Hepatocyte (in vitro differentiated cells): Measurements from ENCODE around the gene TOX2. TPM values are rescaled to one million over a fixed set of nuclear protein-coding genes. Genes with fewer than 3 reads are reported as not detected.

Experiments used
- DNase-seq: peaks from one replicate; pipeline ENCODE4 v3.0.0-alpha.2; 2016; ENCODE audit warnings: low spot score
- H2AFZ ChIP-seq: fragments of 200-600 bp; sonication (generic); 2 replicates; pipeline ENCODE4 v1.6.0; 2016; ENCODE audit warnings: antibody characterized with exemption, mild to moderate bottlenecking
- H3K27ac ChIP-seq: fragments of 200-600 bp; sonication (generic); 2 replicates; pipeline ENCODE4 v1.5.1; 2016; ENCODE audit warnings: mild to moderate bottlenecking
- H3K27me3 ChIP-seq: fragments of 200-600 bp; sonication (generic); 2 replicates; pipeline ENCODE4 v1.6.1; 2016
- H3K36me3 ChIP-seq: fragments of 200-600 bp; sonication (generic); replicated peaks from 2 replicates; pipeline ENCODE4 v1.5.1; 2016; ENCODE audit warnings: low read depth; ENCODE audit not compliant: insufficient read depth
- H3K4me1 ChIP-seq: fragments of 200-600 bp; sonication (generic); 2 replicates; pipeline ENCODE4 v1.5.1; 2016; ENCODE audit warnings: mild to moderate bottlenecking, moderate library complexity; ENCODE audit not compliant: insufficient read depth
- H3K4me2 ChIP-seq: fragments of 200-600 bp; sonication (generic); 2 replicates; pipeline ENCODE4 v1.6.0; 2016
- H3K4me3 ChIP-seq: fragments of 200-600 bp; sonication (generic); 2 replicates; pipeline ENCODE4 v1.5.1; 2016; ENCODE audit warnings: mild to moderate bottlenecking
- H3K79me2 ChIP-seq: fragments of 200-600 bp; sonication (generic); 2 replicates; pipeline ENCODE4 v1.6.0; 2017; ENCODE audit warnings: mild to moderate bottlenecking
- H3K9me2 ChIP-seq: fragments of 200-600 bp; sonication (generic); replicated peaks from 2 replicates; pipeline ENCODE4 v1.6.0; 2017; ENCODE audit warnings: mild to moderate bottlenecking; ENCODE audit not compliant: insufficient read depth
- H3K9me3 ChIP-seq: fragments of 200-600 bp; sonication (generic); 2 replicates; pipeline ENCODE4 v1.5.1; 2016; ENCODE audit warnings: low read depth, mild to moderate bottlenecking
- H4K20me1 ChIP-seq: fragments of 200-600 bp; sonication (generic); 2 replicates; pipeline ENCODE4 v1.6.0; 2016; ENCODE audit warnings: mild to moderate bottlenecking; ENCODE audit not compliant: insufficient read depth, poor library complexity, severe bottlenecking
- EZH2 ChIP-seq: fragments of 200-600 bp; sonication (generic); IDR thresholded peaks from 2 replicates; pipeline ENCODE4 v1.6.1; 2016; ENCODE audit warnings: antibody characterized with exemption, mild to moderate bottlenecking, borderline replicate concordance
- EZH2phosphoT487 ChIP-seq: fragments of 200-600 bp; sonication (generic); IDR thresholded peaks from one replicate; pipeline ENCODE4 v1.6.1; 2018; ENCODE audit warnings: antibody characterized with exemption, mild to moderate bottlenecking, low read depth, moderate library complexity; ENCODE audit not compliant: unreplicated experiment, severe bottlenecking
- WGBS: methylation state at CpG from one replicate; pipeline ENCODE4 v1.1.6; 2016; ENCODE audit warnings: low lambda C conversion rate; ENCODE audit errors: missing lambda C conversion rate; 5-methylcytosine and 5-hydroxymethylcytosine counted together
- polyA plus RNA-seq: library from polyadenylated mRNA; unstranded; fragments of >200 nt; fragmentation: Nextera tagmentation; extraction: Ambion mirVana; gene quantifications from 2 replicates; pipeline ENCODE4 v1.2.1, GENCODE V29; 2016
- total RNA-seq: library from RNA; depleted of rRNA; stranded (reverse); fragments of >200 nt; gene quantifications from 2 replicates; pipeline ENCODE4 v1.2.3, GENCODE V29; 2014
- TF ChIP-seq, protein P1 (sequence below): fragments of 200-600 bp; sonication (generic); IDR thresholded peaks from 2 replicates; pipeline ENCODE4 v1.5.1; 2016; ENCODE audit warnings: antibody characterized with exemption, mild to moderate bottlenecking; ENCODE audit not compliant: poor library complexity

TOX2 gene
- total and polyA plus RNA-seq, 2 experiments from 2014 or later = 0.87 to 12.1 TPM

DNA sequence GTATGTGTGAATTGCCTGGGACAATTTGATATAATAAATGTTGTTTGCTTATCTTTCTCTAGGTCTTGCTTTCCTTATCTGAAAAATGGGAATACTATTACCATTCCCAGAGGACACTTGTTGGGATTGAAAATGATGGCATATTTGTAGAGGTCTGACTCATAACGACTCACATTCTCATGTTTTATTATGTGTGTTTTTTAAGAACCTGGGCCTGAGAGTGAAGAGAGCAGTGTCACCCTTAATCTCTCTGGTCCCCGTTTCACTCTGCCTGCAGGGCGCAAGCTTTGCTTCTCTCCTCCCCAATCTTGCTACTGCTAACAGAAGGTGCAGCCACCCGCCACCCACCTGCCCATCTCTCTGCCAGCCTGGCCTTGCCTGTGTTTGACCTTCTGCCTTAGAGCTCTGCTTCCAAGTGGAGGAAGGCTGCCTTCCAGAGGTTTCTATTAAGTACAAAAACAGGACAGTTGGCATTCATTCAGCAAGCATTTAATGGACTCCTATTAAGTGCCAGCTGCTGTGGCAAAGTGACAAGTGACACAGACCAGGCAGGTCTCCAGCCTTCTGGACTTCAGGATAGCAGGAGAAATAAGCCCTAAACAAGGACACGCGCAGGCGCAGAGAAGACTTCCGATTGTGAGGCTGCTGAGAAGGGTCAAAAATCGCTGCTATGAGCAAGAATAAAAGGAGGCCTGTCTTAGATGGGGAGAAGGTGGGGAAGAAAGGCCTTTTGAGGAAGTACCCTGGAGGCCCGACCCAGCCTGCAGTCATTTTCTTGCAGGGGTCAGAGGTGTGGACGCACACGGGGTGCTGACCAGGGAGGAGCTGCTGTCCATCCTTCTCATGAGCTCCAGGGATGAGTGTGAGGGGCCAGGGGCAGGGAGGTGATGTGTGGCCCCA, 159.8 kb downstream of the TOX2 start:
- H3K27me3 ChIP-seq = no peaks in the 10 kb centered on the region
- no peaks in the 10 kb centered on the region for H3K9me3 ChIP-seq
- WGBS = 79% methylated on average over 12 of the region's 12 CpGs
- no peak overlapping the region for H3K27ac ChIP-seq
- no peaks in the 10 kb centered on the region for H3K4me1 ChIP-seq
- TF ChIP-seq EZH2 (no peak), EZH2phosphoT487 (no peak)
- TF ChIP-seq, protein P1, sequence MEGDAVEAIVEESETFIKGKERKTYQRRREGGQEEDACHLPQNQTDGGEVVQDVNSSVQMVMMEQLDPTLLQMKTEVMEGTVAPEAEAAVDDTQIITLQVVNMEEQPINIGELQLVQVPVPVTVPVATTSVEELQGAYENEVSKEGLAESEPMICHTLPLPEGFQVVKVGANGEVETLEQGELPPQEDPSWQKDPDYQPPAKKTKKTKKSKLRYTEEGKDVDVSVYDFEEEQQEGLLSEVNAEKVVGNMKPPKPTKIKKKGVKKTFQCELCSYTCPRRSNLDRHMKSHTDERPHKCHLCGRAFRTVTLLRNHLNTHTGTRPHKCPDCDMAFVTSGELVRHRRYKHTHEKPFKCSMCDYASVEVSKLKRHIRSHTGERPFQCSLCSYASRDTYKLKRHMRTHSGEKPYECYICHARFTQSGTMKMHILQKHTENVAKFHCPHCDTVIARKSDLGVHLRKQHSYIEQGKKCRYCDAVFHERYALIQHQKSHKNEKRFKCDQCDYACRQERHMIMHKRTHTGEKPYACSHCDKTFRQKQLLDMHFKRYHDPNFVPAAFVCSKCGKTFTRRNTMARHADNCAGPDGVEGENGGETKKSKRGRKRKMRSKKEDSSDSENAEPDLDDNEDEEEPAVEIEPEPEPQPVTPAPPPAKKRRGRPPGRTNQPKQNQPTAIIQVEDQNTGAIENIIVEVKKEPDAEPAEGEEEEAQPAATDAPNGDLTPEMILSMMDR = no peak
- no peak overlapping the region for H3K4me3 ChIP-seq
- no peak overlapping the region for H3K4me2 ChIP-seq
- H3K36me3 ChIP-seq = no peaks in the 10 kb centered on the region
- DNase-seq = no peak
- no peak overlapping the region for H2AFZ ChIP-seq
- no peaks in the 10 kb centered on the region for H3K79me2 ChIP-seq
- H3K9me2 ChIP-seq = no peaks in the 10 kb centered on the region
- no peaks in the 10 kb centered on the region for H4K20me1 ChIP-seq

DNA sequence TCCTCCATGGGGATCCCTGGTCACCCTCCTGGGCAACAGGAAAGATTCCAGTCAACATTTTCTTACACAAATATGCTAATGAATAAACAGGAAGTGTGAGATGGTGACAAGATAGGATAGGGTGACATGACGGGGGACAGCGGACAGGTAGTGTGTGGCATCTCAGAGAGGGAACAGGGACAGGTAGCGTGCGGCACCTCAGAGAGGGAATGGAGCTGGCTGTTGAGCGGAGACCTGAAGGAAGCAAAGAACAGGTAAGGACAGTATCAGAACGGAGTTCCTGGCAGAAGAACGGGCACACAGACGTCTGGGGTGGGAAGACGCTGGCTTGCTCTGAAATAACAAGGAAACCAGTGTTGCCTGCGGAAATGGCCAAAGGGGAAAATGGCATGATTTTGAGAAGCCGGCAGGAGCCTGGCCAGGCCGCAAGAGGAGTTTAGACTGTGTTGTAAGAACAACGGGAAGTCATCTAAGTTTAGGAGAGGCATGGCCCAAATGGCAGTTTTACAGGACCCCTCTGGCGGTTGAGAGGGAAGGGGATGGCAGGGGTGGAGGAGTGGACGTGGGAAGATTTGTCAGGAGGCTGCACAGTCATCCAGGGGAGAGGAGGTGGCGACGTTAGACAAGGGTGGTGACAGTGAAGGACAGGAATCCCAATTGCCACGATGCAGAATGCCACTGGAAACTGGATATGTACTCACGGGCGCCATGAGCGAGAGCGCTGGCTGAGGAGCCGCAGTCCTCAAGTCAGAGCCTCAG, 160.7 kb downstream of the TOX2 start:
- H3K36me3 ChIP-seq = no peaks in the 10 kb centered on the region
- no peaks in the 10 kb centered on the region for H3K79me2 ChIP-seq
- H3K9me2 ChIP-seq = no peaks in the 10 kb centered on the region
- H3K4me3 ChIP-seq = no peak overlapping the region
- H3K4me1 ChIP-seq = no peaks in the 10 kb centered on the region
- H3K27me3 ChIP-seq = no peaks in the 10 kb centered on the region
- H2AFZ ChIP-seq = no peak overlapping the region
- 94% methylated on average over 23 of the region's 23 CpGs for WGBS
- no peak overlapping the region for H3K27ac ChIP-seq
- H3K9me3 ChIP-seq = no peaks in the 10 kb centered on the region
- TF ChIP-seq, protein P1 = no peak
- no peak for TF ChIP-seq EZH2phosphoT487
- no peak for TF ChIP-seq EZH2
- H4K20me1 ChIP-seq = no peaks in the 10 kb centered on the region
- no peak for DNase-seq
- no peak overlapping the region for H3K4me2 ChIP-seq

DNA sequence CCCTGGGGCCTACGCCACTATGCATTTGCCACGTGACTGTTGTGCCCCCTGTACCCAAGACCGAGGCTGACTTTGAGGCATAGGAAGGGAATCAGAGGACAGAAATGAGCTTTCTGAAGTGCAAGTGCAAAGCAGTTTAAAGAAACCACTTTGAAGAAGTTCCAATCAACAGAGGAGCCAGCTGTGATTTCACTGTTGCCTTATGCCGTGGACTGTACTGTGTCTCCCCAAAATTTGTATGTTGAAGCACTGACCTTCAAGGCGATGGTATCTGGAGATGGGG, 161.2 kb downstream of the TOX2 start:
- Histone ChIP-seq H3K9me3 (no peaks in the 10 kb centered on the region), H3K79me2 (no peaks in the 10 kb centered on the region), H3K36me3 (no peaks in the 10 kb centered on the region), H3K4me3 (no peak overlapping the region), H2AFZ (no peak overlapping the region), H3K27ac (no peak overlapping the region), H3K9me2 (no peaks in the 10 kb centered on the region), H3K4me1 (no peaks in the 10 kb centered on the region), H3K4me2 (no peak overlapping the region), H3K27me3 (no peaks in the 10 kb centered on the region), H4K20me1 (no peaks in the 10 kb centered on the region)
- TF ChIP-seq EZH2phosphoT487 = no peak
- TF ChIP-seq EZH2 = no peak
- TF ChIP-seq, protein P1 = no peak
- no peak for DNase-seq
- WGBS = 97% methylated on average over 5 of the region's 5 CpGs
